Choroid plexus epithelial cell (primary cell): Measurements from ENCODE around the gene TAF3.
A peak's percentile ranks its signal among the peaks of the same experiment; 100 is the strongest.

Experiments used
- DNase-seq: peaks from one replicate; pipeline ENCODE4 v3.0.0-alpha.2; 2010; ENCODE audit warnings: low read depth
- H3K4me3 ChIP-seq: 2 replicates; pipeline ENCODE4 v1.5.1; 2011; ENCODE audit warnings: low read depth, mild to moderate bottlenecking, control low read depth, low read length, moderate library complexity
- CTCF ChIP-seq: conservative IDR thresholded peaks from 2 replicates; pipeline ENCODE4 v1.5.1; 2011; ENCODE audit warnings: low read depth, mild to moderate bottlenecking, control low read depth, inconsistent platforms, low read length, moderate library complexity

Gene TAF3

GRCh38 chr10:7813481-7813880 is 4.8 kb upstream of the TAF3 start:
- H3K4me3 ChIP-seq = no peak overlapping the region
- no peak for DNase-seq
- TF ChIP-seq CTCF = no peak

GRCh38 chr10:7817576-7817975 is 729 bp upstream of the TAF3 start:
- no peak for DNase-seq
- H3K4me3 ChIP-seq = peak overlapping the region; percentile 94
- TF ChIP-seq CTCF = no peak

- no peak for TF ChIP-seq CTCF
- no peak for DNase-seq
These were observed 366 bp upstream of the TAF3 start for GRCh38 chr10:7817984-7818294.

GRCh38 chr10:7819121-7819460 is 786 bp downstream of the TAF3 start:
- peak overlapping the region; percentile 94 for H3K4me3 ChIP-seq
- DNase-seq = peak; percentile 67
- TF ChIP-seq CTCF = peak; percentile 63

More at GRCh38 chr10:7817984-7818294, 366 bp upstream of the TAF3 start:
- peak overlapping the region; percentile 94 for H3K4me3 ChIP-seq

- TF ChIP-seq CTCF = no peak
- no peak overlapping the region for H3K4me3 ChIP-seq
- DNase-seq = no peak
These were observed 5.9 kb downstream of the TAF3 start for GRCh38 chr10:7824251-7824650.

- peak; percentile 63 for TF ChIP-seq CTCF
- DNase-seq = peak; percentile 83
- no peak overlapping the region for H3K4me3 ChIP-seq
These were observed 8.7 kb downstream of the TAF3 start for GRCh38 chr10:7826971-7827370.

- DNase-seq = no peak
- TF ChIP-seq CTCF = no peak
- H3K4me3 ChIP-seq = no peak overlapping the region
These were observed 11.1 kb downstream of the TAF3 start for GRCh38 chr10:7829289-7829834.
